ENCODE results near the gene GRIN3B. TPM values are rescaled to one million over a fixed set of nuclear protein-coding genes. Genes with fewer than 3 reads are reported as not detected.
A peak's percentile ranks its signal among the peaks of the same experiment; 100 is the strongest.

The GRIN3B gene
- total RNA-seq, 1 donor = 0.81 TPM

DNA sequence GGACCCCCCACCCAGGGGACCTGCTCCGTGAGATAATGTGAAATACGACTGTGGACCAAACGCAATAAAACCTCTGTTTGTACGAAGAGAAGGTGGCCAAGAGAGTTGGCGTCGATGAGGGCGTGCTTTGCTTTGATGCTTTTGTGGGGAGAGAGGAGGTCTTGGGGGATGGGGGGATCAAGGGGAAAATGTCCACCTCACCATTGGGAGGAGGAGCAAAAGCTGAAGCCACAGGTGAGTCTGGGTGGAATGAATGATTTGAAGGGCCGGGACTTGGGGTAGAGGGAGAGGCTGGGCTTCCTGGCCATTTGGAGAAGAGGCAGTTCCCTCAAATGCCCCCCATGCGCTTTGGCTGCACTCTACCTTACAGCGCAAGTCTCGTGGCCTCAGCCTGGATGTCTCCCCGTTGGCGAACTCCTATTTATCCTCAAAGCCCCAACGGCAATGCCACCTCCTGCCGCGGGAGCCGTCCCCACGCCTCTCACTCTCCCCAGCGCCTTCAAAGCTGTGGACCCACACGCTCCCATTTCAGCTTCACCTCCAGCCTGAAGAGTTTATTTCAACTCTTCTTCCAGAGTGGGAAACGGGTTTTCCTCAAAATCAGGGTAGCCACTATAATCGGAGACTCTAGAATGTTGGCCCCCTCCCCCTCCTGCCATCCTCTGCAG lies 38.9 kb downstream of the GRIN3B start:
- DNase-seq (ENCODE audit: low read depth in 2 of 3, low spot score in 2 of 3) = no peak

DNA sequence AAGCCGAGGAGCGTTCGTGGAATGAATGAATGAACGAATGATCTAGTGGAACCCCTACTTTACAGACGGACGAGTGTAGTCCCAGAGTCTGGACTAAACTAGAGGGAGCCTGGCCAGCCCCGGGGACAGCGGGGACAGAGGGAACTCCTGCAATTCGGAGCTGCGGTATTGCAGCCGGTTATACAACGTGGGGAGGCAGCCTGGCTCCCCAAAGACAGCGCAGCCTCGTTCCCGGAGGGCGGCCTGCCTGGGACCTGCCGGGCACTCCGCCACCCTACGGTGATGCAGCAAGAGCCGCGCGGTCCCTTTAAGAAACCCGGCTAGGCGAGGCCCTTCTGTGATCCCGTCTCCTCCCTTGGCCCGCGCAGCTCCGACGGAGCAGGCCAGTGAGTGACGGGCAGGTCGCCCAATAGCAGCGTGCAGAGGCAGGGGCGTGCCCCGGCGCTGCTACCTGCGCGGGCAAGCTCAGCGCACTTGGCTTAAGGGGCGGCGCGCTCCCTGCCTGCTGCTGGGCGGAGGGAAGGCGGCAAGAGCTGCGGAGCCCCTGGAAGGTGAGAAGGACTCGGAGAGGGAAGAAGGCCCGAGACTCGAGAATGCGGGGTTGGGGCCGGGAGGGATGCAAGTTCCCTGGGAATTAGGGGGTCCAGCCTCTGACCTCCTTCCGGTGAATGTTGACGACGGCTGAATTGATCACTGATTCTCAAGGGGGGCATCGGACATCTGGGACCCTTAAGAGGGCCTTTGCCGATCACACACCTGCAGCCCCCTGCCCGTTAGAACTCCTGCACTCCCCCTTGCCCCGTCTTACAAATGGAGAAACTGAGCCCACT lies 39.6 kb downstream of the GRIN3B start, which contains the start of gene ABCA7:
Gene ABCA7, plus strand, starts transcription at position 462 of the 830 bp plus-strand sequence. CDS start 1,255 bp downstream, outside the sequence.
- DNase-seq (ENCODE audit: low read depth in 2 of 3, low spot score in 2 of 3) = peak; percentile 96 to 98 (median 97)

DNA sequence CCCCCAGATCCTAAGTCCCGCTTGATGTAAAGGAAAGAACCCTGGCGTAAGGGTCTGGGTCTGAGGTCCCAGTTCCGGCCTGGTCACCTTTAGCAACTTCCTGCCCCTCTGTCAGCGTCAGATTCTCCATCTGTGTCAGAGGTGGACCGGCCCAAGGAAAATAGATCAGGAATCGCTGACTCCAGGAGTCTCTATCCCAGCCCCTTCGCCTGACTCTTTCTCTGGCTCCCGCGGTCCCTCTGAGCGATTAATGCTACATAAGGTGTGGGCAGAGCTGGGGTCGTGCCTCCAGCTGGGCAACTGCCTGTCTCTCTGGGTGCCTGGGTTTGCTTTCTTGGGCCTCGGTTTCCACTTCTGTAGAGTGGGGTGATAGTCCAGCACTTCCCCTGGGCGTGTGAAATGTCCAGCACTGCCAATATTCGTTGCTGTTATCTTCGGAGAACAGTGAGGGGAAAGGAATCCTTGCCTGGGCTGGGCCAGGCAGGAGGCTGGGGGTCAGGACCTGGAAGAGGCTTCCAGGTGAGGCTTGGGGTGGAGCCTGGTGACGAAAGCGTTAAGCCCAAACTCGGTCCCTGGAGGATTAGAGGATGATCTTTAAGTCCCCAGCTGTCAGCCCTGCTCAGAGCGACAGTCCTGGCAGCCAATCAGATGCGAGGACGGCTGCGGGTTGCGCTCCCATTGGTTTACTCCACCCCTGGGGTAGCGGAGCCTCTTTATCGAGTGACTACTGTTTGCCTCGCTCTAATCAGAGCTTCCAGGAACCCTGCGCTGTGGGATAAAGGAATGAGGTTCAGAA lies 40.5 kb downstream of the GRIN3B start:
- DNase-seq (ENCODE audit: low read depth in 2 of 3, low spot score in 2 of 3) = peak in 2 of 3 donors; percentile 82 to 90

DNA sequence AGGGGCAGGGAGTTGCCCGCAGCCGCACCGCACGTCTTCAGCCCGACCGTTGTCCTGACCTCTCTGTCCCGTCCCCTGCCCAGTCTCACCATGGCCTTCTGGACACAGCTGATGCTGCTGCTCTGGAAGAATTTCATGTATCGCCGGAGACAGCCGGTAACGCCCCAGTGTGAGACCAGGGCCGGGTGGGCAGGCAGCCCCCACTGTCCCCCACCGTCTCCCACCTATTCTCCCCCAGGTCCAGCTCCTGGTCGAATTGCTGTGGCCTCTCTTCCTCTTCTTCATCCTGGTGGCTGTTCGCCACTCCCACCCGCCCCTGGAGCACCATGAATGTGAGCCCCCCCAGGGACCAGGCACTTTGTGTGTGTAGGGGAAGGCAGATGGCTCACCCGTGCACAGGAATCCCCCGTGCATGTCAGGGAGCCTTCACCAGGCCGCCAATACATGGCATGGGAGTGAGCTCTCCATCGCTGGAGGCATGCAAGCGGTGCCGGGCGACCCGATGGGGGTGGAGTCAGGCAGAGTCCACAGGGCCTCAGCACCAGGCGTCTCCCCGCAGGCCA lies 41.1 kb downstream of the GRIN3B start:
- DNase-seq (ENCODE audit: low read depth in 2 of 3, low spot score in 2 of 3) = no peak

DNA sequence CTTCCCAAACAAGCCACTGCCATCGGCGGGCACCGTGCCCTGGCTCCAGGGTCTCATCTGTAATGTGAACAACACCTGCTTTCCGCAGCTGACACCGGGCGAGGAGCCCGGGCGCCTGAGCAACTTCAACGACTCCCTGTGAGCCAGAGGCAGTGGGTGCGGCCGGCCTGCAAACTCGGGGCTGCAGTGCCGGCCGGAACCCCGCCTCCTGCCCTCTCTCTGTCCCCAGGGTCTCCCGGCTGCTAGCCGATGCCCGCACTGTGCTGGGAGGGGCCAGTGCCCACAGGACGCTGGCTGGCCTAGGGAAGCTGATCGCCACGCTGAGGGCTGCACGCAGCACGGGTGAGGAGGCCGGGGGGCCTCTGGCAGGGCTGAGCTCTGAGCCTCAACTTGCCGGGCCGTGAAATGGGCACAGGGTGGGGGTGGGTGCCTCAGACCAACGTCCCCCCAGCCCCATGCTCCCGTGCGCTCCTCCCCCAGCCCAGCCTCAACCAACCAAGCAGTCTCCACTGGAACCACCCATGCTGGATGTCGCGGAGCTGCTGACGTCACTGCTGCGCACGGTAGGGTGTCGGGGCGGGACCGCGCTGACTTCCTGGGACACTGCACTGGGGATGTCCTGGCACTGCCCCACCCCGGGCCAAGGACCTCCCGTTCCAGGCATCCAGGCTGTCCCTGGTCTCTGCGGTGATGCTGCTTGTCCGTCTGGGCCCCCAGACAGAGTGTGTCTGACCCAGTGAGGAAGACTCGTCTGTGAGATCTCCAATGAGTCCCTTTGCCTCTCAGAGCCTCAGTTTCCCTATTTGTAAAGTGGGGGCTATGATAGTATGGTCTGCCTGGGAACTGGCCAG lies 41.8 kb downstream of the GRIN3B start:
- DNase-seq (ENCODE audit: low read depth in 2 of 3, low spot score in 2 of 3) = no peak

DNA sequence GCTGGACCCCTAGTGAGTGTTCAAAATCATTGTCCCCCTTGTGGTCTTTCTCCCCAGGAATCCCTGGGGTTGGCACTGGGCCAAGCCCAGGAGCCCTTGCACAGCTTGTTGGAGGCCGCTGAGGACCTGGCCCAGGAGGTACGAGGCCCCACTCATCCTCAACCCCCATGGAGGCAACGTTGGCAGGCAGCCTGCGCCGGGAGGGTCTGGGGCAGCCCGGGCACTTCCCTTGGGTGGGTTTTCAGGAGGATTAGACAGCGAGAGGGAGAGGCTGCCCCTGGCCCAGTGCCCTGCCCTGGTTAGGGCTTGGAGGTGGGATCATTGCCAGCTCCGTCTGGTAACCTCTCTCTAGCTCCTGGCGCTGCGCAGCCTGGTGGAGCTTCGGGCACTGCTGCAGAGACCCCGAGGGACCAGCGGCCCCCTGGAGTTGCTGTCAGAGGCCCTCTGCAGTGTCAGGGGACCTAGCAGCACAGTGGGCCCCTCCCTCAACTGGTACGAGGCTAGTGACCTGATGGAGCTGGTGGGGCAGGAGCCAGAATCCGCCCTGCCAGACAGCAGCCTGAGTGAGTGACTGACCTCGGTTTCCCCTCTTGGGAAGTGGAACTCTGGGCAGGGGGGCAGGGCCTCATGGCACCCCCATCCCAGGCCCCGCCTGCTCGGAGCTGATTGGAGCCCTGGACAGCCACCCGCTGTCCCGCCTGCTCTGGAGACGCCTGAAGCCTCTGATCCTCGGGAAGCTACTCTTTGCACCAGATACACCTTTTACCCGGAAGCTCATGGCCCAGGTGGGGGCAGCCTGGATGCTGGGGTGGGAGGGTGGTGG lies 42.7 kb downstream of the GRIN3B start:
- DNase-seq (ENCODE audit: low read depth in 2 of 3, low spot score in 2 of 3) = no peak

DNA sequence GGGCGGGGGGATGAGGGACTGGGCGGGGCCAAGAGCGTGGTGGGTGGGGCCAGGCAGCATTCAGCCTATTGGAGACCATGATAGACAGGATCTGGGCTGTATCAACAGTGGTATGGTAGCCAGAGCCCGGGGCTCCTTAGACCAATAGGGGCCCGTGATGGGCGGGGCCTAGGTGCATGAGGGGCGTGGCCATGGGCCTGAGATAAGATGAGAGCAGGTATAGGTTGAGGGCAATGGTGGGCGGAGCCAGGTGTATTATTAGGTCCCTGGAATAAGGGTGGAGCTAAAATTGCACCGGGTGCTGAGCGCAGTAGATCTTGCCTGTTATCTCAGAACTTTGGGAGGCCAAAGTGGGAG lies 45.0 kb downstream of the GRIN3B start:
- peak in 2 of 3 donors; percentile 65 to 70 for DNase-seq (ENCODE audit: low read depth in 2 of 3, low spot score in 2 of 3)

DNA sequence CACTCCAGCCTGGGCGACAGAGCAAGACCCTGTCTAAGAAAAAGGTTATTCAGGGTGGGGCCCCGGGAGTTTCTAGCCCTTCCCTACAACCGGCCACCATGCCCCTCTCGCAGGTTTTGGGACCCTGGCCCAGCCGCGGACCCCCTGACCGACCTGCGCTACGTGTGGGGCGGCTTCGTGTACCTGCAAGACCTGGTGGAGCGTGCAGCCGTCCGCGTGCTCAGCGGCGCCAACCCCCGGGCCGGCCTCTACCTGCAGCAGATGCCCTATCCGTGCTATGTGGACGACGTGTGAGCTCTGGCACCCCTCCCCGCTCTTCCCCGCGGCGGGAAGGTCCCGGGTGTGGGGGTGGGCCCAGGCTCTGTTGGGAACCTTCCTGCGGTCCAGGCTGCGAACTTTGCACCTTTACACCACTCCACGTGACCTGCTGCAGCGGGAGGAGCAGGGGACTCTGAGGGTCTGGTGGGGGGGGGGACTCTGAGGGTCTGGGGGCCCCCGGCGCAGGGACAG lies 46.0 kb downstream of the GRIN3B start:
- DNase-seq (ENCODE audit: low read depth in 2 of 3, low spot score in 2 of 3) = no peak

DNA sequence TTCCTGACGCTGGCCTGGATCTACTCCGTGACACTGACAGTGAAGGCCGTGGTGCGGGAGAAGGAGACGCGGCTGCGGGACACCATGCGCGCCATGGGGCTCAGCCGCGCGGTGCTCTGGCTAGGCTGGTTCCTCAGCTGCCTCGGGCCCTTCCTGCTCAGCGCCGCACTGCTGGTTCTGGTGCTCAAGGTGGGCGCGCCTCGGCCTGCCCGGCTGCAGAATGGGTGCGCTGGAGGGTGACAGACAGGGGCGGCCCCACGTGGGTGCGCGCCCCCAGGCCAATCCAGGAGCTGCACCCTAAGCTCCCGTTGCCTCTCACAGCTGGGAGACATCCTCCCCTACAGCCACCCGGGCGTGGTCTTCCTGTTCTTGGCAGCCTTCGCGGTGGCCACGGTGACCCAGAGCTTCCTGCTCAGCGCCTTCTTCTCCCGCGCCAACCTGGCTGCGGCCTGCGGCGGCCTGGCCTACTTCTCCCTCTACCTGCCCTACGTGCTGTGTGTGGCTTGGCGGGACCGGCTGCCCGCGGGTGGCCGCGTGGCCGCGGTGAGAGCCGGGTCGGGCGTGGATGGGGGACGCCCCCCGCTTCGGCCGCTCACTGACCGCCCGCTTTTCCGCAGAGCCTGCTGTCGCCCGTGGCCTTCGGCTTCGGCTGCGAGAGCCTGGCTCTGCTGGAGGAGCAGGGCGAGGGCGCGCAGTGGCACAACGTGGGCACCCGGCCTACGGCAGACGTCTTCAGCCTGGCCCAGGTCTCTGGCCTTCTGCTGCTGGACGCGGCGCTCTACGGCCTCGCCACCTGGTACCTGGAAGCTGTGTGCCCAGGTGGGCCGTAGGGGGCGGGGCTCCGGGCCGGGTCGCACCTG lies 46.8 kb downstream of the GRIN3B start:
- DNase-seq (ENCODE audit: low read depth in 2 of 3, low spot score in 2 of 3) = no peak

DNA sequence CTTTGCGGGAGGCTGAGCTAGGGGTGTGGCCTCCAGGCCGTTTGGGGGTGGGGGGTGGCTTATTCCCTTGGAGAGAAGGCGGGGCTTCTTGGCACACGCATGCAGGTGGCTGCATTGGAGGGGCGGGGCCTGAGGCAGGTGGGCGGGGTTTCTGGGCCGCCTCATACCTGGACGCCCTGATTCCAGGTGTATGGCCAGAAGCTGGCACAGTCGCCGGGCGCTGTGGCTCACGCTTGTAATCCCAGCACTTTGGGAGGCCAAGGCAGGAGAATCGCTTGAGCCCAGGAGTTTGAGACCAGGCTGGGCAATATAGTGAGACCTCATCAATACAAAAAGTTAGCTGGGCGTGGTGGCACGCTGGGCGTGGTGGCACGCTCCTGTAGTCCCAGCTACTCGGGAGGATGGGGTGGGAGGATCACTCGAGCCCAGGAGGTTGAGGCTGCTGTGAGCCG lies 47.5 kb downstream of the GRIN3B start:
- DNase-seq (ENCODE audit: low read depth in 2 of 3, low spot score in 2 of 3) = no peak

DNA sequence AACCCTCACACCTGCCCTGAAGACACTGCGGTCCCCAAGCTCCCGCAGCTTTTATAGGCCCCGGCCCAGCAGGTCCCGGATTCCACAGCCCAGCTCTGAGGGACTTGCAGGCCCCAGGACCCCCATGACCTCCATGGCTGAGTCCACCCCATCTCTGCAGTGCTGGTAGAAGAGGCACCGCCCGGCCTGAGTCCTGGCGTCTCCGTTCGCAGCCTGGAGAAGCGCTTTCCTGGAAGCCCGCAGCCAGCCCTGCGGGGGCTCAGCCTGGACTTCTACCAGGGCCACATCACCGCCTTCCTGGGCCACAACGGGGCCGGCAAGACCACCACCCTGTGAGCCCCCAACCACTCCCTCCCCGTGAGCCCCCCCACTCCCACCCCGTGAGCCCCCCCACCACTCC lies 48.9 kb downstream of the GRIN3B start:
- DNase-seq (ENCODE audit: low read depth in 2 of 3, low spot score in 2 of 3) = no peak

DNA sequence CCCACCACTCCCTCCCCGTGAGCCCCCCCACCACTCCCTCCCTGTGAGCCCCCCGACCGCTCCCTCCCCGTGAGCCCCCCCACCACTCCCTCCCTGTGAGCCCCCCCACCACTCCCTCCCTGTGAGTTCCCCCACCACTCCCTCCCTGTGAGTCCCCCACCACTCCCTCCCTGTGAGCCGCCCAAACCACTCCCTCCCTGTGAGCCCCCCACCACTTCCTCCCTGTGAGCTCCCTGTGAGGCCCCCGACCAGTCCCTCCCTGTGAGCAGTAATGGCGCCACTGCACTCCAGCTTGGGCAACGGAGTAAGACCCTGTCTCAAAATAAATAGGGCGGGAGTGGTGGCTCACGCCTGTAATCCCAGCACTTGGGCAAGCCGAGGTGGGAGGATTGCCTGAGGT lies 49.6 kb downstream of the GRIN3B start:
- DNase-seq (ENCODE audit: low read depth in 2 of 3, low spot score in 2 of 3) = peak in 1 of 3 donors; percentile 60

DNA sequence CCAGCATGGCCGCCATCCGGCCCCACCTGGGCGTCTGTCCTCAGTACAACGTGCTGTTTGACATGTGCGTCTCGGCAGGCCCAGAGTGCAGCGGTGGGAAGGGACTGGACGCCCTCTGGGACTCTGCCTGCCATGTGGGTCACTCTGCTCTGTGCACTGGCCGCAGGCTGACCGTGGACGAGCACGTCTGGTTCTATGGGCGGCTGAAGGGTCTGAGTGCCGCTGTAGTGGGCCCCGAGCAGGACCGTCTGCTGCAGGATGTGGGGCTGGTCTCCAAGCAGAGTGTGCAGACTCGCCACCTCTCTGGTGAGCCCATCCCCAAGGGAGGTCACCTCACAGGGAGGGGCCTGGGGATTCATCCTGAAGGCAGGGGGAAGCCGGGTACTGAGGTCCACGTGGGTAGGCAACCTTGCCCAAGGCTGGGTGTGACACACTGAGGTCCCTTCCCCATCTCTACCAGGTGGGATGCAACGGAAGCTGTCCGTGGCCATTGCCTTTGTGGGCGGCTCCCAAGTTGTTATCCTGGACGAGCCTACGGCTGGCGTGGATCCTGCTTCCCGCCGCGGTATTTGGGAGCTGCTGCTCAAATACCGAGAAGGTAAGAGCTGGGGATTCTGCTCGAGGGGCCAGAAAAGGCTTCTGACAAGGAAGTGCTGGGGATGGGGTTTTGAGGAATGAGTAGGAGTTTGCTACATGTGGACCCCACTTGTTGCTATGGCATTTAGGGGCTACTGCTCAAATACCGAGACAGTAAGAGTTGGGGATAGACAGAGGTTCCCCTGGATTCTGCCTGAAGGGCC lies 51.0 kb downstream of the GRIN3B start:
- no peak for DNase-seq (ENCODE audit: low read depth in 2 of 3, low spot score in 2 of 3)

DNA sequence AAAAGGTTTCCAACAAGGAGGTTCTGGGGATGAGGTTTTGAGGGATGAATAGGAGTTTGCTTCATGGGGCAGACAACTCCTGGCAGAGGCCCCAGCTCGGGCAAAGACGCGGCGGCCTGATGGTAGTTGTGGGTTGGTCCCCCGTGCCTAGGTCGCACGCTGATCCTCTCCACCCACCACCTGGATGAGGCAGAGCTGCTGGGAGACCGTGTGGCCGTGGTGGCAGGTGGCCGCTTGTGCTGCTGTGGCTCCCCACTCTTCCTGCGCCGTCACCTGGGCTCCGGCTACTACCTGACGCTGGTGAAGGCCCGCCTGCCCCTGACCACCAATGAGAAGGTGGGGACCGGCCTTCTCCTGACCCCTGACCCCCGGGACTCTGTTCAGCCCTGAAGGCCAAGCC lies 51.6 kb downstream of the GRIN3B start:
- no peak for DNase-seq (ENCODE audit: low read depth in 2 of 3, low spot score in 2 of 3)

DNA sequence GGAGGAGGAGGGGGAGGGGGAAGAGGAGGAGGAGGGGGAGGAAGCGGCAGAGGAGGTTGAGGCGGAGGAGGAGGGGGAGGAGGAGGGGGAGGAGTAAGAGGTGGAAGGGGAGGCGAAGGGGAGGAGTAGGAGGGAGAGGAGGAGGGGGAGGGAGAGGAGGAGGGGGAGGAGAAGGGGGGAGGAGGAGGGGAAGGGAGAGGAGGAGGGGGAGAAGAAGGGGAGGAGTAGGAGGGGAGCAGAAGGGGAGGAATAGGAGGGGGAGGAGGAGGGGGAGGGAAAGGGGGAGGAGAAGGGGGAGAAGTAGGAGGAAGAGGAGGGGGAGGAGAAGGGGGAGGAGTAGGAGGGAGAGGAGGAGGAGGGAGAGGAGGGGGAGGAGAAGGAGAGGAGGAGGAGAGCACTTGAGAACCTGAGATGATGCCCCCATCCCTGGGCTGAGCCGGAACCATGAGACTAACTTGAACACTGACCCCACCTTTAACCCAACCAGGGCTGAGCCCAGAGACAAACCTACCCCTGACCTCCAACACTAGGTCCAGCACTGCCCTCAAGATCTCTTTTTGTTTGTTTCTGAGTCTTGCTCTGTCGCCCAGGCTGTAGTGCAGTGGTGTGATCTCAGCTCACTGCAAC lies 52.2 kb downstream of the GRIN3B start:
- no peak for DNase-seq (ENCODE audit: low read depth in 2 of 3, low spot score in 2 of 3)

DNA sequence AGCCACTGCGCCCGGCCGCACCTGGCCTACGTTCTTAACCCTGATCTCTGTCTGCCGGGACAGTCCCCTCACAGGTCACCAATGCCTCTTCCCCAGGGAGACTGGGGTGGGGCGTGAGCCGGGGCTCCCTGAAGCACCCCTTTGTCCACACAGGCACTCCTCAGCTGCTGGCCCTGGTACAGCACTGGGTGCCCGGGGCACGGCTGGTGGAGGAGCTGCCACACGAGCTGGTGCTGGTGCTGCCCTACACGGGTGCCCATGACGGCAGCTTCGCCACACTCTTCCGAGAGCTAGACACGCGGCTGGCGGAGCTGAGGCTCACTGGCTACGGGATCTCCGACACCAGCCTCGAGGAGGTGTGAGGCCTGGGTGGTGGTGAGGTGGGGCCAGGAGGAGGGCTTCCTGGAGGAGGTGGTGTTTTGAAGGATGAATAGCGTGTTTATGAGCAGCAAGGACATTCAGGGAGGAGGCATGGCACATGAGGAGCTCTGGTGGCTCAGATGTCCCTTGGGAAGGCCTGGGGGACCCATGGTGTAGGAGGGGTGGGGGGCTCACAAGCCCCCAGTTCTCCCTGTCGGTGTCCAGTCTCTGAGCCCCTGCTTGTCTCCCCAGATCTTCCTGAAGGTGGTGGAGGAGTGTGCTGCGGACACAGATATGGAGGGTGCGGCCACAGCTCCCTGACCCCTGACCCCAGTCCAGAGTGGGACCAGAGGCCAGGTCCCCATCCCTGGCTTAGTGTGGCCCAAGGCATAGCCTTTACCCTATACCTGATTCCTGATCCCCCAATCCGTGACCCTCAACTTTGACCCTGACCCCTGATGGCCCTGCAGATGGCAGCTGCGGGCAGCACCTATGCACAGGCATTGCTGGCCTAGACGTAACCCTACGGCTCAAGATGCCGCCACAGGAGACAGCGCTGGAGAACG lies 53.2 kb downstream of the GRIN3B start:
- DNase-seq (ENCODE audit: low read depth in 2 of 3, low spot score in 2 of 3) = no peak
